ENCODE measurements around the gene PCDH10.

GRCh38 chr4:133157460-133158160 lies 8.5 kb downstream of the PCDH10 start:
- TF ChIP-seq, protein P1, sequence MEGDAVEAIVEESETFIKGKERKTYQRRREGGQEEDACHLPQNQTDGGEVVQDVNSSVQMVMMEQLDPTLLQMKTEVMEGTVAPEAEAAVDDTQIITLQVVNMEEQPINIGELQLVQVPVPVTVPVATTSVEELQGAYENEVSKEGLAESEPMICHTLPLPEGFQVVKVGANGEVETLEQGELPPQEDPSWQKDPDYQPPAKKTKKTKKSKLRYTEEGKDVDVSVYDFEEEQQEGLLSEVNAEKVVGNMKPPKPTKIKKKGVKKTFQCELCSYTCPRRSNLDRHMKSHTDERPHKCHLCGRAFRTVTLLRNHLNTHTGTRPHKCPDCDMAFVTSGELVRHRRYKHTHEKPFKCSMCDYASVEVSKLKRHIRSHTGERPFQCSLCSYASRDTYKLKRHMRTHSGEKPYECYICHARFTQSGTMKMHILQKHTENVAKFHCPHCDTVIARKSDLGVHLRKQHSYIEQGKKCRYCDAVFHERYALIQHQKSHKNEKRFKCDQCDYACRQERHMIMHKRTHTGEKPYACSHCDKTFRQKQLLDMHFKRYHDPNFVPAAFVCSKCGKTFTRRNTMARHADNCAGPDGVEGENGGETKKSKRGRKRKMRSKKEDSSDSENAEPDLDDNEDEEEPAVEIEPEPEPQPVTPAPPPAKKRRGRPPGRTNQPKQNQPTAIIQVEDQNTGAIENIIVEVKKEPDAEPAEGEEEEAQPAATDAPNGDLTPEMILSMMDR (IDR thresholded peaks at IDR 0.05): no peak
- TF ChIP-seq POLR2A (IDR thresholded peaks at IDR 0.05): no peak
